GM12865 (cell line): ENCODE results near the gene LRRD1.

Source experiments
- DNase-seq: peaks from one replicate; pipeline ENCODE4 v3.0.0; 2010; ENCODE audit warnings: low read depth
- H3K4me3 ChIP-seq: 2 replicates; pipeline ENCODE4 v1.5.1; 2011; ENCODE audit warnings: mild to moderate bottlenecking, low read depth, low read length, control low read depth
- CTCF ChIP-seq: IDR thresholded peaks from 2 replicates; pipeline ENCODE4 v1.5.1; 2011; ENCODE audit warnings: low read length, control low read depth, low read depth, inconsistent platforms; ENCODE audit not compliant: insufficient read depth; ENCODE audit errors: missing control alignments

Gene LRRD1

GRCh38 chr7:92178928-92179924, at the start of gene LRRD1:
LRRD1 (minus strand) TSS chr7:92179142; CDS start chr7:92165202, 13,940 bp downstream.
- peak; percentile 89 for DNase-seq
- peak within 1 kb of the TSS; percentile 39 for H3K4me3 ChIP-seq
- peak; percentile 97 for TF ChIP-seq CTCF

GRCh38 chr7:92228742-92229141, 49.8 kb upstream of the LRRD1 start:
- no peak overlapping the region for H3K4me3 ChIP-seq
- no peak for TF ChIP-seq CTCF
- no peak for DNase-seq

- no peak for TF ChIP-seq CTCF
- no peak for DNase-seq
- H3K4me3 ChIP-seq, result no peak overlapping the region
These were observed 49.2 kb upstream of the LRRD1 start for GRCh38 chr7:92228100-92228499.

- TF ChIP-seq CTCF, result no peak
- no peak for DNase-seq
- H3K4me3 ChIP-seq, result no peak overlapping the region
These were observed 48.0 kb upstream of the LRRD1 start for GRCh38 chr7:92226981-92227380.

- H3K4me3 ChIP-seq, result no peak overlapping the region
- TF ChIP-seq CTCF, result no peak
- no peak for DNase-seq
These were observed 42.8 kb upstream of the LRRD1 start for GRCh38 chr7:92221766-92222165.

- no peak for TF ChIP-seq CTCF
- no peak overlapping the region for H3K4me3 ChIP-seq
- no peak for DNase-seq
These were observed 27.7 kb upstream of the LRRD1 start for GRCh38 chr7:92206672-92207071.
